ENCODE data around the gene ZNF76.

The ZNF76 gene

DNA sequence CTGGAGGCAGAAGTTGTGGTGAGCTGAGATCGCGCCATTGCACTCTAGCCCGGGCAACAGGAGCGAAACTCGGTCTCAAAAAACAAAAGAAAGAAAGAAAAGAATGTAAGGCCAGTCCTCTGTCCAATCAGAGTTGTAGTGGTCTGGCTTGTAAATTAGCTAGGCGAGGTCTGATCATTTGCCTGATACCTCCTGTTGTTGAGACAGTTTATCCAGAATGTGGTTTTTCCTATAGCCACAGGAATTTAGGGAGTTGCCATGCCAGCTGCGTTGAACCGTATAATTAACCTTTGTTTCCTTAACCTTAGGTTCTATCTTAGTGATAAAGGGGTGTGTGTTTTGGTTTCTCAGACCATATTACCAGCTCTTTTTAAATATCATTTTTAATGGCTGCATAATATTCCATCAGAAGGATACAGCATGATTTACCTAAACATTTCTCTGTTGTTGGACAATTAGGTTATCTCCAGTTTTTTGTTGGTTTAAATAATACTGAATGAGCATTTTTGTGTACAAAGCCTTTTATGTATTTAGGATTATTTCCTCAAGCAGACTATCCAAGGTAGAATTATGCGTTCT is 71.1 kb downstream of the ZNF76 start:
- DNase-seq (ENCODE audit: low read depth) = no peak

- peak; percentile 79 for DNase-seq (ENCODE audit: low read depth)
Observed at GRCh38 chr6:35332074-35332887, 72.7 kb downstream of the ZNF76 start.

- DNase-seq (ENCODE audit: low read depth) = no peak
Observed at GRCh38 chr6:35341557-35341956, 82.0 kb downstream of the ZNF76 start.

DNA sequence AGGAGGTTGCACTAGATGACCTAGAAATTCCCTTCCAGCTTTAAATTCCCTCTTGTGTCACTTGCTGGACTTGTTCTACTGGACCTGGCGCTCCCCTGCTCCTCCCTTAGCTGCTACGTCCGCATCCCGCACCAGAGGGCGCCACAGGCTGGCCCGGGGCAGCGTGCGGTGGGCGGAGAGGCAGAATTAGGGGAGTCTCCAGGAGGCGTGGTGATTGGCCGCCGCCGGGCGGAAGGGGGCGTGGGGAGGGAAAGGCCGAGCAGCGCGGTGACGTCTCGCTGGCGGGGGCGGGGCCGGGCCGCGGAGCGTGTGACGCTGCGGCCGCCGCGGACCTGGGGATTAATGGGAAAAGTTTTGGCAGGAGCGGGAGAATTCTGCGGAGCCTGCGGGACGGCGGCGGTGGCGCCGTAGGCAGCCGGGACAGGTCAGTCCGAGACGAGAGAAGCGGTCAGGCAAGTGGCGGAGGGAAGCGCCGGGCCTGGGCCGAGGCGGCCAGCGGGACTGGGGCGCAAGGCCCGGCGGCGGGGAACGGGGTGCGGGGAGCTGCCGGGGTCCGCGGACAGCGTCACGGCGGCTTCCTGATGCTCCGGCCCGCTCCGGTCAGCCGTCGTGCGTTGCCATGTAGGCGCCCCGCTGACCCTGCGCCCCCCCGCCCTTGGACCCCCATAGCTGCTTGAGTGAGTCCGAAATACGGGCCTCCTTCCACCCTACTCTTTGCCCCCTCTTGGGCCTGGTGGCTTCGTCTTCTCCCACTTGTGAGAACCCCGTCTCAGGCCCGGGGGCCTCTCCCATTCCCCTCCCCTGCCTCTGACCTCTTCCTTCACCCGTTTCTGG is 82.9 kb downstream of the ZNF76 start, which contains the start of gene PPARD:
PPARD (plus strand) TSS at position 301 of the 834 bp plus-strand sequence. CDS start 68,530 bp downstream, outside the sequence.
- peak; percentile 96 for DNase-seq (ENCODE audit: low read depth)

- DNase-seq (ENCODE audit: low read depth) = no peak
Observed at GRCh38 chr6:35343092-35343834, 83.7 kb downstream of the ZNF76 start.

DNA sequence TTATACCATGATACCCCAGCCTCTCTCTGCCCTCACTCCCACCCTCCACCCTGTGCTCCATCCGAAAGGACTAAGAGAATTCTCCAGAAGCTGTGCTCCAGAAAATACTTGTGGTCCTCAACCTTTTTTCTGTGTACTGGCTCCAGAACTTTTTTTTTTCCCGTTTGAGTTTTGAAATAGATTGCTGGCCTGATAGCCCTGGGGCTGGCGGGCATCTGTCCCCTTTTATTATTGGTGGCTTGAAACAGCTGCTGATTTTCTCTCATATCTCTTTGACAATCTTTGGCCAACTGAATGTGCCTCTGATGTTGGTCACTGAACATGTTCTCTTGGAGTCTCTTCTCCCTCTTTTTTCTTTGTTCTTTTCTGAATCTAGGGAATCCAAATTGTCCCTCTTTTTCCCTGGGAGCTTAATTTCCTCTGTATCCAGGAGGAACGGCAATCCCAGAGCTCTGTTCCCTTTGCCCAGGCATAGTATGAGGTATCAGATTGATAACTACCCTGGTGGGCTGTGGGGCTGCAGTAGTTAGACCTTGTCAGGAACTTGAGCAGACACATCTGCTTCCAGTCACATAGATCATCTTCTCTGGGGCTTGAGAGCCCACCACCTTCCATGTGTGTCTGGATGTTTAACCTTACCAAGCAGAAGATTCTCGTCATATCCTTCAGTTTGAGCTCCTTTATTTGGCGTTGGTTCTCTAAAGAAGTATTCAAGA is 84.5 kb downstream of the ZNF76 start:
- DNase-seq (ENCODE audit: low read depth) = no peak

Measured in T follicular helper cell (primary cell).